HS-27A (cell line): ENCODE results near the gene SHC4.

Source experiments
- DNase-seq: peaks from one replicate; pipeline ENCODE4 v3.0.0-alpha.2; 2012; ENCODE audit warnings: low read depth, missing footprints

Gene SHC4

DNA sequence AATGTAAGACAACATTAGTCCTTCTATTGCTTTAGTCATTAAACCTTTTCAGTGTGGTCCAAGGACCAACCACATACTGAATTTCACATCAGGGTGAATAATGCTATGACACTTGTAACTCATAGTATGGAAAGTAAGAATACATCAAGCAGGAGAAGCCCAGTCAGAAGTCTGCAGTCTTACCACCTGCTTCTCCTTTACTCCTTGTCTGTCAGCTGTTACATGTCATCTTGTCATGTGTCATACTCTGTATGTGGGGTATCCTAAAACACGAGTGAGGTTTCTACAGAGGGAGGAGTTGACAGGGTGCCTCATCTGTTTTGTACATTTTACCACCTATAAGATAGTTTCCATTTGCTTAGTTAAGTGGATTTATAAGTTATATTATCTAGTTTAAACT lies 118.6 kb downstream of the SHC4 start:
- DNase-seq = no peak

DNA sequence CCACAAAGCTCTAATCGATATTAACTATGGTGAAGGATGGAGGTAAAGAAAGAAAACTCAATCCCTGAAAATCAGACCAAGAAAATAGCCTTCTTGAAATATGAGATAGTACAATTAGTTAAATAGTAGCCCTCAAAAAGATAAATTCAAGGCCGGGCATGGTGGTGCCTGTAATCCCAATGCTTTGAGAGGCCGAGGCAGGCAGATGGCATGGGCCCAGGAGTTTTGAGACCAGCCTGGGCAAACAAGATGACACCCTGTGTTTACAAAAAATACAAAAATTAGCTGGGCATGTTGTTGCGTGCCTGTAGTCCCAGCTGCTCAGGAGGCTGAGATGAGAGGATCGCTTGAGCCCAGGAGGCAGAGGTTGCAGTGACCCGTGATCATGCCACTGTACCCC lies 121.2 kb downstream of the SHC4 start:
- DNase-seq = no peak

DNA sequence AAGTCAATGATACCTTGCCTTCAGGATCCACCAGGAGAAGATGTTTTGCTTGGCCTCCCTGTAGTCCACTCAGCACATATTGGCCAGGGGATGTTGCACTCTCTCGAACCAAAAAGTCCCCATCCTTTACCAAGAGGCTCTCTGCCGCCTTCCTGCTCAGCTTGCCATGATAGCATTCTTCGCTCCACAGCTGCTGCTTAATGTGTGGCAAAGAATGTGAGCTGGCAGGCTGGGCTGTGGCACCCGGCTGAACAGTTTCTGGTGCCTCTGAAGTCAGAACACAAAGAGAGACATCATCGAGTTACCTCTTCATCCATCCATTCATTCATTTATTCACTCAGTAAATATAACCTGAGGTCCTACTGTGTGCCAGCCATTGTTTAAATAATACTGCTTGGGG lies 129.0 kb downstream of the SHC4 start:
- DNase-seq = no peak

DNA sequence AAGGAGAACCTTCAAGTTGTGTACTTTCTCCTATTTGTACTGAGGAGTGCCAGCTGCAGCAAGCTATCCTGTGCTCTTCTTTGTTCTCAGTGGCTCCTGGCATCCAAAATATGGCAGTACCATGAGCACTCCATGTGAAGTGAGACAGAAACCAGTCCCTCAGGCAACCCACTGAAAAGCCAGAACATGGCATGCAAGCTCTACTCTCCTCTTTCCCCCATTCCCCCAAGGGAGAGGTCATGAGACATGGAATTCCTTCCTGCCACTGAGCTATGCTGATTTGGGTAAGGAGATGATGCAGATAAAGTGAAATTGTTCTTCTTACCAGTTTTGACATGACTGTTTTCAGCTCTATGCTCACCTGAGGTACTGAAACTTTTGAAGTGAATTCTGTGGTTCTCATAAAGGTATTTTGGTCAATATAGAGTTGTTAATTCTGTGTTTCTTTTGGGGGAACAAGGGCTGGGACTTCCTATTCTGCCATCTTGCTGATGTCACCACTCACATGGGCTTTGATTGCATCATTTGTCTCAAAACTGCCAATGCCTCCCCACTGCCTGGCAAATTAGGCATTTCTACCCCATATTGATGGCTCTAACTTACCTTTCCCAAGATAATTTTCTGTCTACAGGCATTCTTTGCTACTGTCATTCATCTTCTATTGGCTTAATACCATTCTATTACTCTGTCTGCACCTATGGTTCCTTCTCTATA lies 130.0 kb downstream of the SHC4 start:
- DNase-seq = no peak

DNA sequence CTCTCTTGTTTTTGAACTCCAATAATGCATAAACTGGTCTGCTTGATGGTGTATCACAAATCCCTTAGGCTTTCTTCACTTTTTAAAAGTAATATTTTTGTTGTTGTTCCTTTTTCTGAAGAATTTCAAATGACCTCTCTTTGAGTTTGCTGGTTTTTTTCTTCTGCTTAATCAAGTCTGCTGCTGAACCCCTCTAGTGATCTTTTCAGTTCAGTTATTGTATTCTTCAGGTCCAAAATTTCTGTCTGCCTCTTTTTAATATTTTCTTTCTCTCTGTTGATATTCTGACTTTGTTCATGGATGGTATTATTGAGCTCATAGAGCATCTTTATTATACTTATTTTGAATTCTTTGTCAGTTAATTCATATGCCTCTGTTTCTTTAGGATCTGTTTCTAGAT lies 131.1 kb downstream of the SHC4 start:
- no peak for DNase-seq

DNA sequence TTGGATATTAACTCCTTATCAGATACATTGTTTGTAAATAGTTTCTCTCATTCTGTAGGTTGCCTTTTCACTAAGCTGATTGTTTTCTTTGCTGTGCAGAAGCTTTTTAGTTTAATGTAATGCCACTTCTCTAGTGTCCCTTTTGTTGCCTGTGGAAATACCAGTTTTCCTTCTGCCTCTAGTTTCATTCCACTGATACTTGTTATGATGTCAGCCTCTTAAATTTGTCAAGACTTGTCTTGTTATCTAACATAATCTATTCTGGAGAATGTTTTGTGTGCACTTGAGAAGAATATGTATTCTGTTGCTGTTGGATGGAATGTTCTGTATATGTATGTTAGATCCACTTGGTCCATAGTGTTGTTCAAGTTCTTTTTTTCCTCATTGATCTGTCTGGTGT lies 134.8 kb downstream of the SHC4 start:
- no peak for DNase-seq

DNA sequence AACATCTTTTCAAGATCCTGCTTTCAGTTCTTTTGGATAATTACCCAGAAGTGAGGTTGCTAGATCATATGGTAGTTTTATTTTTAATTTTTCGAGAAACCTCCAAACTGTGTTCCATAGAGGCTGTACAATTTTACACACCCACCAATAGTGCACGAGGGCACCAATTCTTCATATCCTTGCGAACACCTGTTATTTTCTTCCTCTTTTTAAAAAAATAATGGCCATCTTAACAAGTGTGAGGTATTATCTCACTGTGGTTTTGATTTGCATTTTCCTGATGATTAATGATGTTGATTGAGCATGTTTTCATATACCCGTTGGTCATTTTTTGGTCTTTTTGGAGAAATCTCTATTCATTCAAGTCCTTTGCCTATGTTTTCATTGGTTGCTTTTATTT lies 135.2 kb downstream of the SHC4 start:
- DNase-seq = no peak

DNA sequence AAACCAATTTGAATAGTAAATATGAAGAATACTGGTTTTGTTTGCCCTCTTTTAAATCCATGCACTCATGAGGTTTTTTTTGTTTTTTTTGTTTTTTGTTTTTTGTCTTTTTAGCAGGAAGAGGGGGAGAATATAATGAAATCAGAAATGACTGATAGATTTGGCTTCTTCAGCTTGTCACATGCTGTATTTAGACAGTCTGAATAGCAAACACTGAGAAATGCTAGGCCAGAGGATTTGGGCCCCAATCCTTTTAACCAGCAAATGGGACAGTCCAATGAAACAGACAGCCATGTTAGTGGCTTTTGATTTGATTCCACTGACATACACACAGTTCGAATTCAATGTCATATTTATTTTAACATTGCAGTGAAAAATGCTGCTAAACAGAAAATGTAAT lies 138.6 kb downstream of the SHC4 start:
- DNase-seq = no peak

DNA sequence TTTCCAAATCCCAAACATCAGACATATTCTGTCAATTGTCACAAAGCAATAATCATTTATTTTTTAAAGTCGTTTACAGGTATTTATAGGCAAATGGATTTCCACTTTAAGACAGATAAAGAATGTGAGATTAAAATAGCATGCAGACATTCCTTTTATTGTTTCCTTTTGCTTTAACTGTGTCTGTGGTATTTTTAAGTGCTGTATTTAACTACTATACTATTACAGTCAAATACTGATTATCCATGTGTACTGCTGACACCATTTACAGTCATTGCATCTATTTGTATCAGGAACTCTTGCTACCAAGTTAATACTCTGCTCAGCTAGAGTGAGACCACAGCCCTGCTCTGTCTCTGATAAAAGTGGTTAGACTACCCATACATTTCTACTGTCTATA lies 140.0 kb downstream of the SHC4 start:
- no peak for DNase-seq

DNA sequence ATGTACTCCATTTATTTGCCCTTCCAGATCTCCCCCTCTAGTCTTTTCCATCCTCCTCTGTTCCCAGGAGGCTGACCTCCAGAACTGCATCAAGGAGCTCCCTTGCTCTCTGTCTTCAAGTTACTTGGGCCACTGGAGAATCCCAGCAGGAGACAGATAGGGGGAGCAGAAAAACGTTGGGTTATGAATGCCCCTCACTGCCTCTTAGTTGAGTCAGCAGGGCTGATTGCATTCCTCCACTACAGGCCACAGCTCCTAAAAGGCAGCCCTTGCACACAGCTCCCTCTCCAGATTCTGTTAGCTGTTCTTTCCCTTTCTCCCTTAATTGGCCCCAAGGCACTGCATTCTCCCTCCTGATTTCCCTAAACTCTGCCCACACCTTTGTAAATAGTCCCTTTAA lies 140.5 kb downstream of the SHC4 start:
- peak; percentile 14 for DNase-seq

DNA sequence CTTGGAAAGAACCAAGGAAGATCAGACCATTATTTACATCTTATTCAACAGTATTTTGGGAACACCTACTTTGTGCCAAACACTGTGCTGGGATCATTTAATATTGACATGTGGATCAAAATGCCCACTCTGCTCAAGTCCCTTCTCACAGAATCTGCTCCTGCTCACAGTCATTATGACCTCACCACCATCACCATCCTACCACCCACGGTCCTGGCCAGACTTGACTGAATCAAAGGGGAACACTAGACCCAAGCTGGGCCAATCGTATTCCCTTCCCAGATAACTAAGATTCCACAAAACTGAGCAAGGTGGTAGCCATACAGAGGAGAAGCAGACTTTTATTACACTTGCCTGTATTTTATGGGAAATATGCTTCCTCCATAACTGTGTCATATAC lies 149.4 kb downstream of the SHC4 start:
- DNase-seq = no peak

DNA sequence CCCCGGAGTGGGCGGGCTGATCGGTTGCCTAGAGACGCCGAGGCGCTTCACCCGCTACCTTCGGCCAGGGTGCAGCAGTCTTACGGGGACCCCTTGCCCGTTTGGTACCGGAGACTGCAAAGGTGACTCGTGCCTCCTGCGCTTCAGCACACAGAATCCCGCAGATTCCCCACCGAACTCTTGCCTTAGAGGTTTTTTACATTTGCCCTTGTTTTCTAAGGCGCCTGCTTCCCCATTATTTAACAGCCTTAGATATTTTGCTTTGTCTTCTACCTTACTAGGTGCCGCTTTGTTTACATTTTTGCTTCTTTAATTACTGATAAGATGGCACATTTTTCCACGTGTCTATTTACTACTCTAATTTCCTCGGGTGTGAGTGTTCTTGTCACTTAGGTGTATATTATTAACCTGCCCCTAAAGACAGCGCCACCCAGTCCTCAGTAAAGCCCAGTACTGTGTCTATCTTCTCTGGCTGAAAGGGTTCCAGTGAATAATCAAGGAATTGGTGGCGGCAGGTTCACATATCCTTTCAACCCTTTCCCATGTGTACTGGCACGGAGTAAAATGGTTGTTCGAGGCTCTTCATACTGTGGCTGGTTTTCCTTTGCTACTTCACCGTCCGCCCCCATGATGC lies 152.3 kb downstream of the SHC4 start:
- DNase-seq = no peak

DNA sequence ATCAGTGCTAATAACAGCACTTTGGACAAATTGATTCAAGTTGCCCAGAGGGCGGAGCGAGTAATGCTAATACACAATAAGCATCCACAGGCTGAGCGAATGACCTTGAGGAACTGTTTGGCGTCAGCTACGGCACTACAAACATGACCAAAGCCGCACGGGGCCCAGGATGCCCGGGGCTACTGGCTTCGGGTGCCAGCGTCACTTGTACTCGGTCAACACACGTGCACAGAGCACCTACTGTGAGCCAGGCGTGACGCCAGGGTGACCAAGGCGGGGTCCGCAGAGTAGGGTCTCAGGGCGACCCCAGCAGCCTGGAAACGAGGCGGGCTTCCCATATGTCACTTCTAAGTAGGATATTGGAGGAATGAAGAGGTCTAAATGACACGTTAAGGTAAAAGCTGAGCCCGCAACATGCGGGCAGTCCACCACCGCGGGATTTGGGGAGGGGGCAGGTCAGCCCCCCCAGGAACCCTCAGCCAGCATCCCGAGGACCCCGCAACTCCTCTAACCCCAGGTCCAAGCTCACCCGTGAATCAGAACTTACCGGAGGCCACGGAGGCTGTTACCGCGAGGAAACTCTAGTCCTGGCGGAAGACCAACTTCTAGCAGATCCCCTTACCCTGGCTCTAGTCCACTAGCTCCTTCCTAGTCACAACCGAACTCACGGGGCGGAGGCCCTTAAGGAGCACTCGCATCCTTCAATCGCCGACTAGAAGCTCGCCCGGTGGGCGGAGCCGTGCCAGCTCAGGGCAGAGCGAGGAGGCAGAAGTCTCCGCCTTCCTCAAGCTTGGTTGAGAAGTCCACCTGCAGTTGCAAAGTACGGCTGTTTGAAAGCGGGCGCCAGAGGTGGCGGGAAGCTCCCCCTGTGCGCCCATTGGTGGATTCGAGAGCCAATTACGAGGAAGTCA lies 153.1 kb downstream of the SHC4 start, which contains the start of gene CEP152:
CEP152 (minus strand) TSS at position 656 of the 911 bp plus-strand sequence. CDS start 5,420 bp downstream, outside the sequence.
- peak; percentile 98 for DNase-seq

DNA sequence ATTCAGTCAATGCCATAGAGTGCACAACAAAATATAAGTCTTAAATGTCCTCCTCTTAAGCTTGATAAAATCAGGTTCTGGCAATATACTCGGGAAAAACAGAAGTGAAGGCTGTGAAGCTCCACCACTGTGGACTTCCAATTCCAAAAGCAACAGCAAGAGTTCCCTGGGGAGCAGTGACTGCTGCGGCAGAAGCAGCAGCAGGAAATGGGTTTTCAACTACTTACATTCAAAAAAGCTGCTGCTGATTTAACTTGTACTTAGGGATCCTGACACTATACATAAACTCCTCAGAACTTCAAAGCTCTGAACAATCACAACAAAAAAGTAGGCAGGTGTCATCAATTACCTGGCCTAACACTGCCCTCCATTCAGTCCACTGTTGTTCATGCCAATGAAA lies 157.6 kb downstream of the SHC4 start:
- DNase-seq = no peak

DNA sequence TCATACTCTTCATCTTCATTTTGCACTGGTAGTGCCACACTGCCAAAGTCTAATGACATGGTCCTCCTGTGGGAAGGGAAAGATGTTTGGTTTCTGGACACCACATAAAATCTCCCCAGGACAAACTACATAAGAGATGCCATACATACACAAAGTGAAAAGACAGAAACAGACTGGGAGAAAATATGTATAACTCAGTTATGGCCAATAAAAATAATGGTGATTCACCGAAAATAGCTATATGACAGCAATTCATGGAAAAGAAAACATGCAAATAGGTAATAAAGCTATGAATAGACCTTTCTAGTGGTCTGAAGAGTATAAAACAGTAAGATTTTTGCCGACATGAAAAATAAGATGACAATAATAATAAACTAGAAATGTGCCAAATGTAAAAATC lies 158.1 kb downstream of the SHC4 start:
- no peak for DNase-seq

DNA sequence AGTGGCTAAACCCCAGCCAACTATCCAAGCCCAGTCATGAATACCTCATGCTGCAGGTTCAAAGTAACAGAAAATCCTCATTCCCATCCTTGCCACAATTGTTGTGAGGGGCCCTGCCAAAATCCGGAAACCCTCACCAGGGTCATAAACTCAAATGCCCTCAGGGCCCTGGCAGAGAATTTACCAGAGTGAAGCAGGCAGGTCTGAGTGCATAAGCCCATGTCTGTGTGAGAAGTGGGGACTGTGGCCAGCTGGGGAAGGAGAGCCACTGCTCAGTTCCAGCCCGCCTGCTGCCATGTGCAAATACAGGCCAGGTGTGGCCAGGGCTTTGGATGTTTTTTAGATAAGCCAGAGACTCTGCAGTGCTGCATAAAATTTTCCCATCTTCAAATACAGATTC lies 159.8 kb downstream of the SHC4 start:
- no peak for DNase-seq

DNA sequence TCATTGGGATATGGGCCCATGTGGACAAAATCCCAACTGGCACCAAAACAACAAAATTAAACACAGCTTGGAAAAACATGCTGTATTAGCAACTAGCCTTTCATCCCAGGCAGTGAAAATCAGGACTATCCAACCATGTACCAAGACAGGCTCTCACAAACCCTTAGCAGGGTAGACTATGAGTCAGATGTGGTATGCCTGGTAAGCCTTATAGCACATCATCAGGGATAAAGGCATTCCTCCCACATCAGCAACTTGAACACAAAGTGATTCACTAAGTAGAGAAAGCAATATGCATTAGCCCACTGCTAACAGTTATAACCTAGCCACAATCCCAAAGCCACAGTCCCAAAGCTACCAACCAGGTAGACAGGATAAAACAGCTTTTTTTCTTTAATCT lies 160.9 kb downstream of the SHC4 start:
- DNase-seq = peak; percentile 61

DNA sequence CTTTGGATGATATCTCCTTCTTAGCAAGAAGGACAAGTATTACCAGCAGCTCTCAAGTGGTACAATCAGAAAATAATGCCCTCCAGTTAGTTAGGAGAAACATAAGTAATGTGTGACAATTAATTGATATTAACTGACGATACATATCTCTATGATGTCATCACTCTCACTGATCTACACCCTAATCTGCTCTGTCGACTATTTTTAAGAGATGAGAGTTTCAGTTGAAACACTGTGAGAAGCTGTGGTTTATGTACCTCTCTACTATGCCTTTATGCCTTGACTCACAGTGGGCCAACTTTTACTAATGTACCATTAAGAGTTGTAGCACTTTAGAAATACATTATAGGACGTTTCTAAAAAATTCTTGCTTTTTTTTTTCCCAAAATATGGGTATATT lies 161.5 kb downstream of the SHC4 start:
- DNase-seq = no peak

DNA sequence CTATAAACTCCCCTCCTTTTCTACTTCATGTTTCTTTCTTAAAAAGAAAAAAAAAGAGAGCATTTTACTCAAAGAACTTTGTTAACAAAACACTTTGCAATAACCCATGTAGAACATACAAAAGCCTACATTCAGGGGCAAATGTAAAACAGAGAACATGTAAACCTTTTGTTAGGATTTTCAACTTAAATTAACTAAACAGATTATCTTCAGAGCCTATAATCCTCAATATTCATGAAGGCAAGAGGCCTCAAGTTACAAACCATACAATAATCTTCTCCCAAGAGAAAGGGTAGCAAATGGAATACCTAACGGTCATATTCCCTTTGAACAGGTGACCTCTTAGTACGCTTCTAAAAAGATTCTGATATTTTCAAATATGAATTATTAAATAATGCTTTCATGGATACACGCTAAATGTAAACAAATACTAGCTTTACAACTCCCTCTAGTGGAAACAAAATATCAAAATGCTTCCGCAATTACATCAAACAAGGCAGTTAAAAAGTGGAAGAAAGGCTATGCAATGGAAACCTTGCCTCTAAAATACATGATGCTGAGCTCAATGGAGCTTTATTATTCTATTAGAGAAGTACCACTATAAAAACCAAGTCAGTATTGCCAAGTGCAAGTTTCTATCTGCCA lies 162.8 kb downstream of the SHC4 start:
- DNase-seq = no peak

DNA sequence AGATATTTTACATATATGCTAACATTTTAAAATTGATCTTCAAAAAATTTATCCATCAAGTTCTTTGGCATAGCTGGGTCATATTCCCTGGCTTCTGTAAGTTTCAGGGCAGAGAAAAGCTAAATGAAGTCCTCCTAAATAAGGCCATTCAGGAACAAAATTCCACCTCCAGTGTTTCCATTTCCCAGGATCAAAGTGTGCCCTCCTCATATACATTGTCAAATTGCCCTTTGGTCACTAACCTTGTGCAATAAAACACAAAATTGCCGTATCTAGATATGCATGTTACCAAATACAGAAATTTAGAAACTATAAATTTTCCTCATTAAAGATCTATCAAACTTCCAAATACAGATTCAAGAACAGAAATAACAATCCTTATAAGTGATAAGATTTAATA lies 163.5 kb downstream of the SHC4 start:
- DNase-seq = no peak

DNA sequence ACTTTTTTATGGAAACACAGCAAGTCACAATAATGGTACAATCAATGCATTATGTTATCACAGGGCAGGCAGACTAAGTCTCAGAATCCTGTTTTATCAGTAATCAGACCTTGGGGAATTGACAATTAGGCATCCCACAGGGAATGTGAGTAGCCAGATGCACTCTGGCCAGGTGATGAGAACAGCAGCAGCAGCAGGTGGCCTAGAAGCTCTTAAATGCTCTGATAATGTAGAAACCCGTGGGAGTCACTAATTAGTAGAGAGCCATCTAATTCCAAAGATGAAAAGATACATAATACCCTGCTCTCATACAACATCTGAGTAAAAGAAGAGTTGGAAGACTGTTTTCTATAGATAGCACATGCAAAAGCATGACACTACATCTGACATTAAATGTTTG lies 165.4 kb downstream of the SHC4 start:
- no peak for DNase-seq

DNA sequence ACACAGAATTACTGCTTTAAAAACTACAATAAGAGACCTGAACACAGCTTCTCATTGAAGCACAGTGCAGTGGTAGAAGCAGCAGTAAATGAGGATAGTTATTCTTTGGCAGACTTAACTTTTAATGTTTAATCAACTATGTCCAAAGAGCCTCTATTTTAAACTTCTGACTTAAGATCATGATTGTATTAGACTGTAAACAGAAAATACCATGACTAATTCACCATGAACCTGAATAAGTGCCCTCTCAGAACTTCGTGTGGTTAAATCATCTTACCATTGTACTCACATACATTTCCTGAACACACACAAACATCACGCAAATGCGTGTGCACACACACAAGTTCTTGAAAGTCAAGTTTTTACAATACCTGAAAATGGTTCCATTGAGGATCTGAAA lies 166.8 kb downstream of the SHC4 start:
- DNase-seq = no peak
